CD4-positive, CD25-positive, alpha-beta regulatory T cell (primary cell): ENCODE results near the gene MISP3. TPM values are rescaled to one million over a fixed set of nuclear protein-coding genes. Genes with fewer than 3 reads are reported as not detected.

ENCODE experiments used
- ATAC-seq, 2 donors: fragments of 150-1000 bp; cut with Tn5 transposase; one replicate each; pipeline ENCODE4 v1.10.0; 2021; ENCODE audit warnings: low read depth in 2 of 2, moderate number of reproducible peaks in 2 of 2, moderate library complexity in 1 of 2
- DNase-seq, 3 donors: peaks; one replicate each; pipeline versions ENCODE4 v3.0.0 to v3.0.0-alpha.2; 2012 to 2022; ENCODE audit warnings: mixed read lengths in 1 of 3
- H3K27ac ChIP-seq: one replicate; pipeline ENCODE4 v1.7.0; 2013; ENCODE audit warnings: mild to moderate bottlenecking, low read length; ENCODE audit not compliant: insufficient read depth, poor library complexity, severe bottlenecking
- H3K27me3 ChIP-seq: one replicate; pipeline ENCODE4 v1.7.0; 2013; ENCODE audit warnings: low read length; ENCODE audit not compliant: control insufficient read depth, insufficient read depth
- H3K36me3 ChIP-seq: one replicate; pipeline ENCODE4 v1.7.0; 2013; ENCODE audit warnings: mild to moderate bottlenecking, low read length, moderate library complexity; ENCODE audit not compliant: control insufficient read depth, insufficient read depth
- H3K4me1 ChIP-seq: 2 replicates; pipeline ENCODE4 v1.7.0; 2013; ENCODE audit warnings: mild to moderate bottlenecking, low read length; ENCODE audit not compliant: insufficient read depth, control insufficient read depth, poor library complexity, severe bottlenecking
- H3K4me3 ChIP-seq: one replicate; pipeline ENCODE4 v1.7.0; 2013; ENCODE audit warnings: low read depth, mild to moderate bottlenecking, low read length, moderate library complexity
- H3K9me3 ChIP-seq, 2 experiments: 1 replicate in 1 of 2; 2 replicates in 1 of 2; pipeline ENCODE4 v1.7.0; 2013; ENCODE audit warnings: low read length in 2 of 2, mild to moderate bottlenecking in 1 of 2, moderate library complexity in 1 of 2; ENCODE audit not compliant: control insufficient read depth in 2 of 2
- H3K27ac Mint-ChIP-seq, 3 donors: one replicate each; pipeline ENCODE4 v1.8.0; 2020 to 2022; ENCODE audit warnings: mild to moderate bottlenecking in 3 of 3, mixed read lengths in 3 of 3, moderate library complexity in 2 of 3
- H3K27me3 Mint-ChIP-seq: one replicate; pipeline ENCODE4 v1.8.0; 2022; ENCODE audit warnings: mild to moderate bottlenecking, mixed read lengths
- H3K36me3 Mint-ChIP-seq: one replicate; pipeline ENCODE4 v1.8.0; 2020; ENCODE audit warnings: mixed read lengths
- H3K4me1 Mint-ChIP-seq, 4 donors: one replicate each; pipeline ENCODE4 v1.8.0; 2020 to 2022; ENCODE audit warnings: mixed read lengths in 4 of 4, mild to moderate bottlenecking in 1 of 4
- H3K4me3 Mint-ChIP-seq, 4 donors: one replicate each; pipeline ENCODE4 v1.8.0; 2020 to 2022; ENCODE audit warnings: mild to moderate bottlenecking in 4 of 4, mixed read lengths in 4 of 4, moderate library complexity in 3 of 4
- H3K9me3 Mint-ChIP-seq, 7 donors: one replicate each; pipeline ENCODE4 v1.8.0; 2020 to 2022; ENCODE audit warnings: mixed read lengths in 7 of 7, mild to moderate bottlenecking in 3 of 7, moderate library complexity in 2 of 7
- polyA plus RNA-seq, 4 donors: library from polyadenylated mRNA; unstranded; fragments of 300-500 nt; fragmentation: Illumina TruSeq; gene quantifications; one replicate each; pipeline ENCODE4 v1.2.3, GENCODE V29; 2021
- total RNA-seq: library from RNA; stranded (reverse); gene quantifications from one replicate; pipeline ENCODE4 v1.2.3, GENCODE V29; 2022

MISP3 gene
- total and polyA plus RNA-seq, 5 donors from 2014 or later = 0.22 to 0.91 (median 0.54) TPM; not detected in 1

GRCh38 chr19:14091813-14092462 lies 19.4 kb downstream of the MISP3 start:
- Mint-ChIP-seq H3K27ac (peak overlapping the region; percentile 92 to 99 (median 99)), H3K36me3 (peaks cover 11% of the 10 kb centered on the region), H3K4me1 (peaks cover 5 to 33% (median 17%) of the 10 kb centered on the region in 4 donors), H3K9me3 (peaks cover 0 to 8% (median 2%) of the 10 kb centered on the region in 7 donors), H3K27me3 (peaks cover 15% of the 10 kb centered on the region), H3K4me3 (peak overlapping the region; percentile 94 to 100 (median 100))
- peaks cover 0 to 6% of the 10 kb centered on the region in 2 experiments for H3K9me3 ChIP-seq
- H3K36me3 ChIP-seq = peaks cover 6% of the 10 kb centered on the region
- peak in 1 of 2 donors; percentile 5 for ATAC-seq
- H3K4me1 ChIP-seq = peaks cover 14% of the 10 kb centered on the region
- H3K4me3 ChIP-seq = peak overlapping the region; percentile 84
- DNase-seq = peak in 1 of 3 donors; percentile 77
- H3K27ac ChIP-seq = peak overlapping the region; percentile 67
- H3K27me3 ChIP-seq = no peaks in the 10 kb centered on the region

- Mint-ChIP-seq H3K9me3 (peaks cover 0 to 8% (median 2%) of the 10 kb centered on the region in 7 donors), H3K4me1 (peaks cover 5 to 28% (median 19%) of the 10 kb centered on the region in 4 donors), H3K27me3 (peaks cover 15% of the 10 kb centered on the region), H3K4me3 (peak overlapping the region; percentile 56 to 92 (median 78)), H3K27ac (peak overlapping the region; percentile 23 to 58 (median 36)), H3K36me3 (peaks cover 17% of the 10 kb centered on the region)
- no peaks in the 10 kb centered on the region for H3K27me3 ChIP-seq
- H3K36me3 ChIP-seq = peaks cover 13% of the 10 kb centered on the region
- peaks cover 14% of the 10 kb centered on the region for H3K4me1 ChIP-seq
- H3K4me3 ChIP-seq = no peak overlapping the region
- ATAC-seq (no peak), DNase-seq (no peak)
- no peak overlapping the region for H3K27ac ChIP-seq
- H3K9me3 ChIP-seq = peaks cover 0 to 6% of the 10 kb centered on the region in 2 experiments
Measured at GRCh38 chr19:14093117-14093823, 20.7 kb downstream of the MISP3 start.

- H3K4me3 ChIP-seq = no peak overlapping the region
- peaks cover 9% of the 10 kb centered on the region for H3K4me1 ChIP-seq
- peaks cover 13% of the 10 kb centered on the region for H3K36me3 ChIP-seq
- Mint-ChIP-seq H3K9me3 (peaks cover 0 to 8% (median 2%) of the 10 kb centered on the region in 7 donors), H3K4me1 (peaks cover 5 to 21% (median 15%) of the 10 kb centered on the region in 4 donors), H3K4me3 (peak overlapping the region in 3 of 4 donors; percentile 29 to 86 (median 75)), H3K36me3 (peaks cover 13% of the 10 kb centered on the region), H3K27me3 (peaks cover 15% of the 10 kb centered on the region), H3K27ac (no peak overlapping the region)
- peaks cover 0 to 6% of the 10 kb centered on the region in 2 experiments for H3K9me3 ChIP-seq
- ATAC-seq (no peak), DNase-seq (no peak)
- no peaks in the 10 kb centered on the region for H3K27me3 ChIP-seq
- no peak overlapping the region for H3K27ac ChIP-seq
Measured at GRCh38 chr19:14094854-14095253, 22.3 kb downstream of the MISP3 start.

GRCh38 chr19:14096272-14096992 lies 23.8 kb downstream of the MISP3 start:
- H3K4me3 ChIP-seq = no peak overlapping the region
- no peaks in the 10 kb centered on the region for H3K27me3 ChIP-seq
- H3K9me3 Mint-ChIP-seq = peaks cover 0 to 8% (median 1%) of the 10 kb centered on the region in 7 donors
- H3K27ac Mint-ChIP-seq = no peak overlapping the region
- no peak overlapping the region for H3K4me3 Mint-ChIP-seq
- ATAC-seq = no peak
- no peak overlapping the region for H3K27ac ChIP-seq
- peaks cover 12% of the 10 kb centered on the region for H3K27me3 Mint-ChIP-seq
- H3K36me3 Mint-ChIP-seq = peaks cover 16% of the 10 kb centered on the region
- H3K4me1 Mint-ChIP-seq = peaks cover 5 to 20% (median 13%) of the 10 kb centered on the region in 4 donors
- peaks cover 9% of the 10 kb centered on the region for H3K4me1 ChIP-seq
- no peak for DNase-seq
- H3K9me3 ChIP-seq = peaks cover 0 to 6% of the 10 kb centered on the region in 2 experiments
- peaks cover 22% of the 10 kb centered on the region for H3K36me3 ChIP-seq

- Mint-ChIP-seq H3K27ac (no peak overlapping the region), H3K9me3 (peaks cover 0 to 8% (median 0%) of the 10 kb centered on the region in 7 donors), H3K4me3 (no peak overlapping the region), H3K36me3 (peaks cover 15% of the 10 kb centered on the region), H3K4me1 (peaks cover 5 to 12% (median 7%) of the 10 kb centered on the region in 4 donors), H3K27me3 (peaks cover 5% of the 10 kb centered on the region)
- ATAC-seq (no peak), DNase-seq (no peak)
- Histone ChIP-seq H3K4me1 (no peaks in the 10 kb centered on the region), H3K27me3 (no peaks in the 10 kb centered on the region), H3K36me3 (peaks cover 27% of the 10 kb centered on the region), H3K9me3 (peaks cover 0 to 6% of the 10 kb centered on the region in 2 experiments), H3K4me3 (no peak overlapping the region), H3K27ac (no peak overlapping the region)
Measured at GRCh38 chr19:14097532-14098151, 25.1 kb downstream of the MISP3 start.

GRCh38 chr19:14101003-14101545 lies 28.5 kb downstream of the MISP3 start:
- Mint-ChIP-seq H3K9me3 (no peaks in the 10 kb centered on the region), H3K36me3 (peaks cover 15% of the 10 kb centered on the region), H3K4me1 (peaks cover 0 to 3% (median 0%) of the 10 kb centered on the region in 4 donors), H3K4me3 (no peak overlapping the region), H3K27me3 (no peaks in the 10 kb centered on the region), H3K27ac (peak overlapping the region in 1 of 3 donors; percentile 56)
- Histone ChIP-seq H3K27me3 (no peaks in the 10 kb centered on the region), H3K36me3 (peaks cover 41% of the 10 kb centered on the region), H3K27ac (no peak overlapping the region), H3K4me1 (no peaks in the 10 kb centered on the region), H3K4me3 (no peak overlapping the region), H3K9me3 (no peaks in the 10 kb centered on the region)
- DNase-seq (no peak), ATAC-seq (no peak)

- ATAC-seq (no peak), DNase-seq (no peak)
- Histone ChIP-seq H3K9me3 (no peaks in the 10 kb centered on the region), H3K36me3 (peaks cover 34% of the 10 kb centered on the region), H3K4me3 (no peak overlapping the region), H3K4me1 (no peaks in the 10 kb centered on the region), H3K27me3 (no peaks in the 10 kb centered on the region), H3K27ac (no peak overlapping the region)
- Mint-ChIP-seq H3K36me3 (peaks cover 10% of the 10 kb centered on the region), H3K27ac (no peak overlapping the region), H3K9me3 (no peaks in the 10 kb centered on the region), H3K27me3 (no peaks in the 10 kb centered on the region), H3K4me3 (no peak overlapping the region), H3K4me1 (peaks cover 0 to 3% (median 0%) of the 10 kb centered on the region in 4 donors)
Measured at GRCh38 chr19:14102102-14102696, 29.6 kb downstream of the MISP3 start.
